GM21360 (cell line): ENCODE measurements around the gene ZDHHC24.
"Not testable (repeated sequence)": the region's sequence is repeated elsewhere in the genome, so short reads cannot be mapped to it uniquely, and the experiment has no call there.

Experiments used
- ATAC-seq: cut with Tn5 transposase; IDR thresholded peaks from one replicate; pipeline ENCODE4 v1.9.1; 2021; ENCODE audit warnings: mild to moderate bottlenecking, moderate library complexity; ENCODE audit not compliant: unreplicated experiment

The ZDHHC24 gene

GRCh38 chr11:66546966-66547661 is 1.3 kb upstream of the ZDHHC24 start:
- ATAC-seq = no peak

- no peak for ATAC-seq
Measured at GRCh38 chr11:66546368-66546965, 619 bp upstream of the ZDHHC24 start, which contains the start of gene ACTN3. TSS of gene ACTN3 (plus strand) at chr11:66546903. CDS start at chr11:66546938, 35 bp downstream.

- not testable (repeated sequence) for ATAC-seq
Measured at GRCh38 chr11:66544952-66545351, 896 bp downstream of the ZDHHC24 start.

GRCh38 chr11:66543263-66544107 is 2.4 kb downstream of the ZDHHC24 start:
- ATAC-seq = no peak

GRCh38 chr11:66542362-66542761 is 3.5 kb downstream of the ZDHHC24 start:
- no peak for ATAC-seq

GRCh38 chr11:66541892-66542291 is 4.0 kb downstream of the ZDHHC24 start:
- ATAC-seq = no peak

GRCh38 chr11:66540598-66540997 is 5.2 kb downstream of the ZDHHC24 start:
- ATAC-seq = not testable (repeated sequence)

- no peak for ATAC-seq
Measured at GRCh38 chr11:66539870-66540213, 6.0 kb downstream of the ZDHHC24 start.

GRCh38 chr11:66539170-66539869 is 6.5 kb downstream of the ZDHHC24 start:
- ATAC-seq = no peak

GRCh38 chr11:66532784-66533183 is 13.1 kb downstream of the ZDHHC24 start:
- ATAC-seq = no peak

- ATAC-seq = no peak
Measured at GRCh38 chr11:66531841-66532240, 14.0 kb downstream of the ZDHHC24 start.

- ATAC-seq = no peak
Measured at GRCh38 chr11:66530927-66531709, 14.7 kb downstream of the ZDHHC24 start.

GRCh38 chr11:66529655-66530054 is 16.2 kb downstream of the ZDHHC24 start:
- no peak for ATAC-seq

GRCh38 chr11:66529069-66529468 is 16.8 kb downstream of the ZDHHC24 start:
- no peak for ATAC-seq

- no peak for ATAC-seq
Measured at GRCh38 chr11:66524304-66525040, 21.4 kb downstream of the ZDHHC24 start.

- no peak for ATAC-seq
Measured at GRCh38 chr11:66523611-66524010, 22.2 kb downstream of the ZDHHC24 start.

- no peak for ATAC-seq
Measured at GRCh38 chr11:66510990-66511339, 34.9 kb downstream of the ZDHHC24 start.

GRCh38 chr11:66510271-66510989 is 35.4 kb downstream of the ZDHHC24 start, which contains the start of gene BBS1:
TSS of gene BBS1 (plus strand) at chr11:66510635. CDS start at chr11:66510660, 25 bp downstream.
- ATAC-seq = no peak

GRCh38 chr11:66509131-66509561 is 36.7 kb downstream of the ZDHHC24 start:
- ATAC-seq = no peak
